Keratinocyte (primary cell): ENCODE measurements around the gene RNF121. TPM values are rescaled to one million over a fixed set of nuclear protein-coding genes. Genes with fewer than 3 reads are reported as not detected.

Source experiments
- DNase-seq: peaks from one replicate; pipeline ENCODE4 v3.0.0-alpha.2; 2011; ENCODE audit warnings: low read depth, missing footprints, low spot score
- FAIRE-seq: peaks from 2 replicates; lab custom pipeline; 2011; peaks lifted over from hg19 to GRCh38; lab: Jason Lieb, UNC
- H2AFZ ChIP-seq: 2 replicates; pipeline ENCODE4 v1.6.0; 2012; ENCODE audit warnings: low read length, control low read depth, inconsistent platforms; ENCODE audit not compliant: control insufficient read depth
- H3K27ac ChIP-seq: 2 replicates; pipeline ENCODE4 v1.5.1; 2011; ENCODE audit warnings: low read length; ENCODE audit not compliant: control insufficient read depth, insufficient read depth
- H3K27me3 ChIP-seq: 3 replicates; pipeline ENCODE4 v1.6.0; 2011; ENCODE audit warnings: low read length; ENCODE audit not compliant: control insufficient read depth, insufficient read depth; ENCODE audit errors: extremely low read depth
- H3K36me3 ChIP-seq, 2 experiments: 2 replicates in 1 of 2; 3 replicates in 1 of 2; pipeline ENCODE4 v1.5.1; 2011; ENCODE audit warnings: low read length in 2 of 2, mild to moderate bottlenecking in 1 of 2; ENCODE audit not compliant: control insufficient read depth in 2 of 2, insufficient read depth in 2 of 2; ENCODE audit errors: extremely low read depth in 1 of 2
- H3K4me1 ChIP-seq: 3 replicates; pipeline ENCODE4 v1.5.1; 2011; ENCODE audit warnings: low read length; ENCODE audit not compliant: control insufficient read depth, insufficient read depth; ENCODE audit errors: extremely low read depth
- H3K4me2 ChIP-seq: 3 replicates; pipeline ENCODE4 v1.6.0; 2011; ENCODE audit warnings: low read depth, low read length; ENCODE audit not compliant: control insufficient read depth, insufficient read depth; ENCODE audit errors: extremely low read depth
- H3K4me3 ChIP-seq, 3 experiments: fragments of 200-600 bp in 1 of 3; sonication (generic) in 1 of 3; 2 replicates in 2 of 3; 3 replicates in 1 of 3; pipeline ENCODE4 v1.5.1; 2011 to 2016; ENCODE audit warnings: low read length in 3 of 3, mild to moderate bottlenecking in 3 of 3, control low read depth in 2 of 3, inconsistent platforms in 1 of 3, low read depth in 1 of 3, mixed read lengths in 1 of 3, mixed run types in 1 of 3, moderate library complexity in 1 of 3; ENCODE audit not compliant: control insufficient read depth in 2 of 3, insufficient read depth in 2 of 3; ENCODE audit errors: extremely low read depth in 1 of 3
- H3K79me2 ChIP-seq: 2 replicates; pipeline ENCODE4 v1.6.0; 2012; ENCODE audit warnings: low read length; ENCODE audit not compliant: control insufficient read depth, insufficient read depth
- H3K9ac ChIP-seq: 3 replicates; pipeline ENCODE4 v1.6.0; 2011; ENCODE audit warnings: low read length; ENCODE audit not compliant: control insufficient read depth, insufficient read depth; ENCODE audit errors: extremely low read depth
- H3K9me1 ChIP-seq: 3 replicates; pipeline ENCODE4 v1.6.0; 2011; ENCODE audit warnings: low read length; ENCODE audit not compliant: control insufficient read depth, insufficient read depth; ENCODE audit errors: extremely low read depth
- H3K9me3 ChIP-seq: 2 replicates; pipeline ENCODE4 v1.5.1; 2012; ENCODE audit warnings: low read depth, low read length; ENCODE audit not compliant: control insufficient read depth
- H4K20me1 ChIP-seq: 3 replicates; pipeline ENCODE4 v1.6.0; 2011; ENCODE audit warnings: low read length; ENCODE audit not compliant: control insufficient read depth, insufficient read depth; ENCODE audit errors: extremely low read depth
- CTCF ChIP-seq, 3 experiments: IDR thresholded peaks in 1 of 3; conservative IDR thresholded peaks in 1 of 3; optimal IDR thresholded peaks in 1 of 3; 2 replicates in 2 of 3; 3 replicates in 1 of 3; pipeline versions ENCODE3 to v1.5.1; 2011; ENCODE audit warnings: low read length in 3 of 3, mild to moderate bottlenecking in 3 of 3, moderate library complexity in 2 of 3, control low read depth in 1 of 3, inconsistent platforms in 1 of 3; ENCODE audit not compliant: insufficient read depth in 2 of 3; ENCODE audit errors: extremely low read depth in 1 of 3
- EZH2 ChIP-seq: IDR thresholded peaks from one replicate; pipeline ENCODE4 v1.6.1; 2012; ENCODE audit warnings: inconsistent platforms, mild to moderate bottlenecking, low read length, moderate library complexity
- dilution Hi-C: fragments of 300-500 bp; cut with MboI; formaldehyde crosslinking; loops from one replicate; pipeline ENCODE4 v1.7.0; 2020; ENCODE audit warnings: low sequenced_read_pairs; ENCODE audit not compliant: extremely low pct_ligation_motif_present
- polyA plus RNA-seq, 5 experiments: library from polyadenylated mRNA; depleted of rRNA in 3 of 5; stranded (reverse) in 3 of 5; stranded (forward) in 1 of 5; unstranded in 1 of 5; fragments of >200 nt; gene quantifications; 1 replicate in 1 of 5; 2 replicates in 3 of 5; 3 replicates in 1 of 5; pipeline versions ENCODE4 v1.2.1 to v1.2.3, GENCODE V29; 2011 to 2012; ENCODE audit warnings: missing spikeins in 2 of 5, low read depth in 1 of 5, low replicate concordance in 1 of 5

Gene RNF121
- polyA plus RNA-seq, 1 donor (not counting 4 experiments of a cell fraction or from before 2014, with no cell fraction given): 46.4 TPM

- TF ChIP-seq CTCF (optimal IDR thresholded peaks at IDR 0.05 in 1 of 3, IDR thresholded peaks at IDR 0.05 in 1 of 3, conservative IDR thresholded peaks at IDR 0.05 in 1 of 3; ENCODE audit: extremely low read depth in 1 of 3, insufficient read depth in 2 of 3, low read length in 3 of 3) (no peak), EZH2 (no peak)
- no peaks in the 10 kb centered on the region for H3K27me3 ChIP-seq
- no peak overlapping the region for H3K4me3 ChIP-seq
- no peak for DNase-seq
- no peaks in the 10 kb centered on the region for H4K20me1 ChIP-seq
- peaks cover 1 to 3% of the 10 kb centered on the region in 2 experiments for H3K36me3 ChIP-seq
- FAIRE-seq: no peak
- H2AFZ ChIP-seq: no peak overlapping the region
- dilution Hi-C loops: no loop called here
- H3K4me1 ChIP-seq: peaks cover 32% of the 10 kb centered on the region
- no peak overlapping the region for H3K27ac ChIP-seq
- no peaks in the 10 kb centered on the region for H3K9me3 ChIP-seq
- H3K4me2 ChIP-seq: no peak overlapping the region
- H3K9ac ChIP-seq: no peak overlapping the region
- H3K9me1 ChIP-seq: no peaks in the 10 kb centered on the region
- peaks cover 45% of the 10 kb centered on the region for H3K79me2 ChIP-seq
Observed at GRCh38 chr11:71949034-71949433, 20.2 kb downstream of the RNF121 start.

- Histone ChIP-seq H3K4me1 (peaks cover 9% of the 10 kb centered on the region), H3K4me3 (no peak overlapping the region), H3K27me3 (no peaks in the 10 kb centered on the region), H3K9ac (no peak overlapping the region), H3K4me2 (no peak overlapping the region), H2AFZ (no peak overlapping the region), H3K27ac (no peak overlapping the region), H3K36me3 (peaks cover 1 to 3% of the 10 kb centered on the region in 2 experiments), H3K9me3 (no peaks in the 10 kb centered on the region), H3K79me2 (peaks cover 46% of the 10 kb centered on the region), H3K9me1 (no peaks in the 10 kb centered on the region), H4K20me1 (no peaks in the 10 kb centered on the region)
- no peak for TF ChIP-seq EZH2
- TF ChIP-seq CTCF (optimal IDR thresholded peaks at IDR 0.05 in 1 of 3, IDR thresholded peaks at IDR 0.05 in 1 of 3, conservative IDR thresholded peaks at IDR 0.05 in 1 of 3; ENCODE audit: extremely low read depth in 1 of 3, insufficient read depth in 2 of 3, low read length in 3 of 3): no peak
- dilution Hi-C loops: no loop called here
- DNase-seq (no peak), FAIRE-seq (no peak)
Observed at GRCh38 chr11:71951741-71952310, 23.0 kb downstream of the RNF121 start.
